H1 (cell line): ENCODE measurements around the gene C1orf210. TPM values are rescaled to one million over a fixed set of nuclear protein-coding genes. Genes with fewer than 3 reads are reported as not detected.

Source experiments
- CTCF ChIA-PET: fragments of 300-600 bp; sonication (Branson Sonifier 250); formaldehyde crosslinking; loops from one replicate; lab custom pipeline; 2021; ENCODE audit not compliant: partially characterized antibody; lab: Charles Lee
- POLR2A ChIA-PET: fragments of 300-600 bp; sonication (Branson Sonifier 250); formaldehyde crosslinking; loops from one replicate; lab custom pipeline; 2021; ENCODE audit warnings: inconsistent platforms; ENCODE audit not compliant: partially characterized antibody; lab: Charles Lee
- DNase-seq, 2 experiments: peaks; one replicate each; pipeline versions ENCODE4 v3.0.0 to v3.0.0-alpha.2; 2010 to 2022; ENCODE audit warnings: low spot score in 2 of 2, low read depth in 1 of 2, mixed read lengths in 1 of 2
- FAIRE-seq: peaks from 2 replicates; lab custom pipeline; 2011; peaks lifted over from hg19 to GRCh38; lab: Jason Lieb, UNC
- H2AFZ ChIP-seq: 2 replicates; pipeline ENCODE4 v1.8.1; 2012; ENCODE audit warnings: low read length, inconsistent platforms
- H2AK5ac ChIP-seq: 2 replicates; pipeline ENCODE4 v1.6.1; 2013; ENCODE audit warnings: low read depth, low read length
- H2BK120ac ChIP-seq: replicated peaks from 2 replicates; pipeline ENCODE3; 2013; ENCODE audit warnings: low read depth, low read length, inconsistent platforms
- H2BK12ac ChIP-seq: 2 replicates; pipeline ENCODE4 v1.6.1; 2013; ENCODE audit warnings: low read depth, low read length
- H2BK15ac ChIP-seq: 2 replicates; pipeline ENCODE4 v1.6.1; 2013; ENCODE audit warnings: low read length
- H2BK20ac ChIP-seq: 2 replicates; pipeline ENCODE4 v1.6.1; 2013; ENCODE audit warnings: low read length
- H2BK5ac ChIP-seq: 2 replicates; pipeline ENCODE4 v1.6.1; 2013; ENCODE audit warnings: low read depth, low read length
- H3K14ac ChIP-seq: 2 replicates; pipeline ENCODE4 v1.6.1; 2013; ENCODE audit warnings: inconsistent platforms; ENCODE audit not compliant: insufficient read length
- H3K18ac ChIP-seq: 2 replicates; pipeline ENCODE4 v1.6.1; 2013; ENCODE audit warnings: low read length; ENCODE audit errors: extremely low read depth
- H3K23ac ChIP-seq: 2 replicates; pipeline ENCODE4 v1.6.1; 2013; ENCODE audit warnings: inconsistent platforms; ENCODE audit not compliant: insufficient read length
- H3K23me2 ChIP-seq: 2 replicates; pipeline ENCODE4 v1.6.1; 2013; ENCODE audit warnings: low read depth, low read length
- H3K27ac ChIP-seq: 2 replicates; pipeline ENCODE4 v1.6.1; 2011; ENCODE audit warnings: low read depth, low read length, inconsistent platforms
- H3K27me3 ChIP-seq, 4 experiments: replicated peaks in 1 of 4; 1 replicate in 1 of 4; 2 replicates in 3 of 4; pipeline versions ENCODE4 v1.6.1 to v1.8.1; 2011 to 2013; ENCODE audit warnings: low read length in 3 of 4, mild to moderate bottlenecking in 3 of 4, inconsistent platforms in 2 of 4, mixed read lengths in 2 of 4, moderate library complexity in 1 of 4; ENCODE audit not compliant: control insufficient read depth in 3 of 4, insufficient read depth in 3 of 4; ENCODE audit errors: extremely low read depth in 1 of 4
- H3K36me3 ChIP-seq, 4 experiments: 2 replicates each; pipeline versions ENCODE4 v1.6.1 to v1.8.1; 2011 to 2013; ENCODE audit warnings: mild to moderate bottlenecking in 4 of 4, low read length in 3 of 4, moderate library complexity in 2 of 4, control low read depth in 1 of 4, inconsistent platforms in 1 of 4; ENCODE audit not compliant: insufficient read depth in 4 of 4, control insufficient read depth in 2 of 4
- H3K4ac ChIP-seq: replicated peaks from 2 replicates; pipeline ENCODE3; 2013; ENCODE audit warnings: low read length, low read depth, mixed read lengths, inconsistent platforms; ENCODE audit not compliant: insufficient read length
- H3K4me1 ChIP-seq, 4 experiments: replicated peaks in 1 of 4; 1 replicate in 1 of 4; 2 replicates in 3 of 4; pipeline versions ENCODE4 v1.6.1 to v1.8.1; 2011 to 2013; ENCODE audit warnings: low read length in 3 of 4, inconsistent platforms in 2 of 4, mixed read lengths in 1 of 4; ENCODE audit not compliant: insufficient read depth in 4 of 4, control insufficient read depth in 3 of 4
- H3K4me2 ChIP-seq, 2 experiments: 2 replicates each; pipeline versions ENCODE4 v1.6.1 to v1.8.1; 2011 to 2013; ENCODE audit warnings: low read depth in 2 of 2, low read length in 2 of 2, control low read depth in 1 of 2, inconsistent platforms in 1 of 2, mild to moderate bottlenecking in 1 of 2; ENCODE audit not compliant: insufficient read depth in 1 of 2
- H3K4me3 ChIP-seq, 4 experiments: fragments of 200-600, 300-600 bp in 1 of 4; sonication (generic), shearing (Covaris generic), sonication (Bioruptor Twin) in 1 of 4; 2 replicates each; pipeline versions ENCODE4 v1.5.1 to v1.8.1; 2011 to 2016; ENCODE audit warnings: low read length in 4 of 4, low read depth in 3 of 4, control low read depth in 2 of 4, inconsistent platforms in 2 of 4, mild to moderate bottlenecking in 2 of 4, mixed read lengths in 1 of 4, moderate library complexity in 1 of 4; ENCODE audit not compliant: insufficient read depth in 2 of 4; ENCODE audit errors: extremely low read depth in 1 of 4
- H3K56ac ChIP-seq: replicated peaks from 2 replicates; pipeline ENCODE3; 2013; ENCODE audit warnings: low read depth, mild to moderate bottlenecking, mixed read lengths, low read length, inconsistent platforms; ENCODE audit not compliant: insufficient read length
- H3K79me1 ChIP-seq: 2 replicates; pipeline ENCODE4 v1.6.1; 2013; ENCODE audit warnings: low read depth, low read length, control low read depth
- H3K79me2 ChIP-seq, 2 experiments: 2 replicates each; pipeline versions ENCODE4 v1.6.1 to v1.8.1; 2012 to 2013; ENCODE audit warnings: low read length in 2 of 2, mild to moderate bottlenecking in 2 of 2, inconsistent platforms in 1 of 2; ENCODE audit not compliant: insufficient read depth in 2 of 2, control insufficient read depth in 1 of 2
- H3K9ac ChIP-seq, 4 experiments: replicated peaks in 1 of 4; 1 replicate in 1 of 4; 2 replicates in 3 of 4; pipeline versions ENCODE4 v1.6.1 to v1.8.1; 2011 to 2013; ENCODE audit warnings: low read depth in 3 of 4, low read length in 3 of 4, control low read depth in 2 of 4, mild to moderate bottlenecking in 2 of 4, moderate library complexity in 2 of 4, inconsistent platforms in 1 of 4; ENCODE audit errors: extremely low read depth in 1 of 4
- H3K9me3 ChIP-seq, 2 experiments: 2 replicates each; pipeline versions ENCODE4 v1.6.1 to v1.8.1; 2012 to 2013; ENCODE audit warnings: mild to moderate bottlenecking in 2 of 2, moderate library complexity in 2 of 2, control low read depth in 1 of 2, inconsistent platforms in 1 of 2, low read depth in 1 of 2, low read length in 1 of 2, mixed read lengths in 1 of 2; ENCODE audit not compliant: insufficient read depth in 2 of 2
- H4K20me1 ChIP-seq, 2 experiments: replicated peaks in 1 of 2; 2 replicates each; pipeline versions ENCODE3 to v1.8.1; 2011 to 2013; ENCODE audit warnings: inconsistent platforms in 2 of 2, low read length in 2 of 2, mild to moderate bottlenecking in 1 of 2; ENCODE audit not compliant: insufficient read depth in 2 of 2, control insufficient read depth in 1 of 2
- H4K5ac ChIP-seq: 2 replicates; pipeline ENCODE4 v1.6.1; 2013; ENCODE audit warnings: low read length, low read depth, mixed read lengths, inconsistent platforms; ENCODE audit not compliant: insufficient read length
- H4K8ac ChIP-seq: 2 replicates; pipeline ENCODE4 v1.8.0; 2013; ENCODE audit warnings: mild to moderate bottlenecking, moderate library complexity, low read length, inconsistent platforms; ENCODE audit not compliant: insufficient read depth; ENCODE audit errors: extremely low read depth
- H4K91ac ChIP-seq: replicated peaks from 2 replicates; pipeline ENCODE3; 2013; ENCODE audit warnings: low read length, mixed read lengths, inconsistent platforms; ENCODE audit not compliant: insufficient read length
- ATF2 ChIP-seq: IDR thresholded peaks from 2 replicates; pipeline ENCODE4 v1.6.1; 2012; ENCODE audit warnings: low read length, inconsistent platforms
- CBX5 ChIP-seq: fragments of 300-800, 300-1000 bp; sonication (generic); IDR thresholded peaks from 2 replicates; pipeline ENCODE4 v1.7.1; 2016; ENCODE audit warnings: antibody characterized with exemption, low read length, low read depth
- CBX8 ChIP-seq: fragments of 300-800, 300-1000 bp; sonication (generic); IDR thresholded peaks from 2 replicates; pipeline ENCODE4 v1.7.1; 2016; ENCODE audit warnings: low read depth, low read length, borderline replicate concordance
- CREB1 ChIP-seq: IDR thresholded peaks from 2 replicates; pipeline ENCODE4 v1.6.1; 2012; ENCODE audit warnings: inconsistent platforms
- EZH2 ChIP-seq: fragments of 200-600 bp; sonication (generic); IDR thresholded peaks from 2 replicates; pipeline ENCODE4 v1.7.1; 2012; ENCODE audit warnings: low read depth, mild to moderate bottlenecking, moderate library complexity, low read length, inconsistent platforms; ENCODE audit not compliant: severe bottlenecking
- HDAC2 ChIP-seq, 2 experiments: fragments of 300-600 bp in 1 of 2; sonication (generic) in 1 of 2; IDR thresholded peaks; 2 replicates each; pipeline ENCODE4 v1.6.1; 2011 to 2012; ENCODE audit warnings: low read depth in 2 of 2, low read length in 2 of 2, mild to moderate bottlenecking in 2 of 2, moderate library complexity in 2 of 2, borderline replicate concordance in 1 of 2, inconsistent platforms in 1 of 2
- HDAC6 ChIP-seq: IDR thresholded peaks from one replicate; pipeline ENCODE4 v1.7.1; 2012; ENCODE audit warnings: low read depth, mild to moderate bottlenecking, inconsistent platforms, low read length, moderate library complexity
- KDM1A ChIP-seq: fragments of 200-600, 300-600 bp; sonication (generic); IDR thresholded peaks from 2 replicates; pipeline ENCODE4 v1.7.1; 2016; ENCODE audit warnings: mild to moderate bottlenecking, low read length, borderline replicate concordance
- NRF1 ChIP-seq: IDR thresholded peaks from 2 replicates; pipeline ENCODE4 v1.6.1; 2011; ENCODE audit warnings: mild to moderate bottlenecking, low read depth, low read length, improper control_type of control experiment
- POLR2AphosphoS5 ChIP-seq: IDR thresholded peaks from 2 replicates; pipeline ENCODE4 v1.6.1; 2011; ENCODE audit warnings: low read depth, low read length
- TAF7 ChIP-seq: optimal IDR thresholded peaks from 2 replicates; pipeline ENCODE3; 2011; ENCODE audit warnings: low read depth, mild to moderate bottlenecking, inconsistent platforms, low read length, moderate library complexity, borderline replicate concordance
- WGBS, 2 experiments: shearing (Covaris generic) in 1 of 2; methylation state at CpG; one replicate each; pipeline versions ENCODE4 v1.1.6 to v1.1.7; 2013 to 2015; ENCODE audit warnings: low lambda C conversion rate in 2 of 2, mixed read lengths in 2 of 2, inconsistent platforms in 1 of 2, low coverage in 1 of 2, missing lambda C conversion rate in 1 of 2; ENCODE audit not compliant: insufficient replicate concordance in 2 of 2, insufficient coverage in 1 of 2, insufficient read length in 1 of 2; ENCODE audit errors: extremely low coverage in 1 of 2, missing lambda C conversion rate in 1 of 2; 5-methylcytosine and 5-hydroxymethylcytosine counted together
- polyA plus RNA-seq, 7 experiments: library from polyadenylated mRNA; depleted of rRNA in 3 of 7; stranded (reverse) in 5 of 7; unstranded in 2 of 7; fragments of >200 nt in 5 of 7; fragments of 200-250 nt in 2 of 7; gene quantifications; 1 replicate in 5 of 7; 2 replicates in 1 of 7; 4 replicates in 1 of 7; pipeline versions ENCODE4 v1.2.1 to v1.2.3, GENCODE V29; 2011 to 2013; ENCODE audit warnings: missing spikeins in 2 of 7, mixed read lengths in 2 of 7
- total RNA-seq: library from RNA; stranded (reverse); fragmentation: NEBNext Ultra II Directional; extraction: Animal tissue kit (Norgen Biotek cat#: 25700); gene quantifications from 2 replicates; pipeline ENCODE4 v1.2.1, GENCODE V29; 2021

C1orf210 gene
- total and polyA plus RNA-seq, 2 of the 8 experiments (the other 6 are each of a cell fraction or from before 2014, with no cell fraction given) = 12.0 to 27.9 TPM

- no peak overlapping the region for H2BK120ac ChIP-seq
- no peak overlapping the region for H3K23ac ChIP-seq
- H2BK12ac ChIP-seq = peak overlapping the region; percentile 50; the same call in 1 of the 2 replicates
- H3K79me1 ChIP-seq = no peaks in the 10 kb centered on the region
- no peak overlapping the region for H3K4me3 ChIP-seq
- TF ChIP-seq EZH2 = no peak
- TF ChIP-seq KDM1A = no peak
- no peak for TF ChIP-seq ATF2
- no peak for TF ChIP-seq HDAC2 (IDR thresholded peaks at IDR 0.05; ENCODE audit: borderline replicate concordance in 1 of 2, low read depth in 2 of 2, low read length in 2 of 2)
- no peak for TF ChIP-seq CBX5
- TF ChIP-seq TAF7 = no peak
- TF ChIP-seq NRF1 = no peak
- TF ChIP-seq CREB1 = no peak
- TF ChIP-seq HDAC6 = no peak
- no peak for TF ChIP-seq POLR2AphosphoS5
- TF ChIP-seq CBX8 = no peak
- ChIA-PET CTCF (interaction anchor here (2.7 to 3.1 kb wide), 2 partner anchors 14 to 16 kb away, joined by 6 to 12 read pairs; partner anchors contain the start of gene C1orf210), POLR2A (no interaction called here)
- no peak overlapping the region for H2BK15ac ChIP-seq
- peaks cover 0 to 2% (median 2%) of the 10 kb centered on the region in 4 experiments; a peak in 3 of 7 replicates for H3K4me1 ChIP-seq
- H2AFZ ChIP-seq = no peak overlapping the region
- 0 out of 2 replicates have a peak overlapping the region, but pooled peaks have one; percentile 28 for H2AK5ac ChIP-seq
- H3K4me2 ChIP-seq = no peak overlapping the region
- H3K9ac ChIP-seq = no peak overlapping the region; a peak in 1 of 7 replicates
- no peaks in the 10 kb centered on the region for H3K27me3 ChIP-seq
- DNase-seq (no peak), FAIRE-seq (no peak)
- H2BK20ac ChIP-seq = no peak overlapping the region
- H3K9me3 ChIP-seq = no peaks in the 10 kb centered on the region
- no peak overlapping the region for H2BK5ac ChIP-seq
- H3K79me2 ChIP-seq = no peaks in the 10 kb centered on the region
- H4K91ac ChIP-seq = no peak overlapping the region
- no peak overlapping the region for H3K18ac ChIP-seq
- H3K36me3 ChIP-seq = no peaks in the 10 kb centered on the region
- WGBS, 2 experiments = 88% methylated on average over 1 of the region's 1 CpG; no CpG with 5 or more reads in 1 of the 2 experiments
- no peak overlapping the region; the same call in 1 of the 2 replicates for H4K8ac ChIP-seq
- H3K56ac ChIP-seq = no peak overlapping the region
- H3K4ac ChIP-seq = no peak overlapping the region
- H3K27ac ChIP-seq = no peak overlapping the region
- no peaks in the 10 kb centered on the region for H3K23me2 ChIP-seq
- H3K14ac ChIP-seq = no peak overlapping the region
- no peak overlapping the region for H4K5ac ChIP-seq
- H4K20me1 ChIP-seq = no peaks in the 10 kb centered on the region
These were observed 16.8 kb upstream of the C1orf210 start for GRCh38 chr1:43302201-43302600.
